HTERT RPE-1 (cell line): ENCODE measurements around the gene APOL4.
"Not testable (repeated sequence)": the region's sequence is repeated elsewhere in the genome, so short reads cannot be mapped to it uniquely, and the experiment has no call there.

Experiments used
- in situ Hi-C: fragments of 300-500 bp; cut with MboI; formaldehyde crosslinking; loops from 4 replicates; pipeline ENCODE4 v1.14.3; 2020; ENCODE audit warnings: low sequenced_read_pairs

The APOL4 gene

GRCh38 chr22:36187862-36188261 is 13.7 kb downstream of the APOL4 start:
- in situ Hi-C loops = not testable (repeated sequence)

- in situ Hi-C loops = no loop called here
Measured at GRCh38 chr22:36185828-36186624, 15.6 kb downstream of the APOL4 start.

- in situ Hi-C loops = no loop called here
Measured at GRCh38 chr22:36184433-36185025, 17.1 kb downstream of the APOL4 start.

GRCh38 chr22:36183446-36183845 is 18.2 kb downstream of the APOL4 start:
- in situ Hi-C loops = no loop called here

- in situ Hi-C loops = no loop called here
Measured at GRCh38 chr22:36182857-36183256, 18.8 kb downstream of the APOL4 start.

GRCh38 chr22:36182056-36182455 is 19.6 kb downstream of the APOL4 start:
- in situ Hi-C loops = no loop called here

GRCh38 chr22:36180928-36181327 is 20.7 kb downstream of the APOL4 start:
- in situ Hi-C loops = no loop called here

GRCh38 chr22:36180038-36180880 is 21.4 kb downstream of the APOL4 start:
- in situ Hi-C loops = no loop called here

GRCh38 chr22:36177160-36177559 is 24.4 kb downstream of the APOL4 start:
- in situ Hi-C loops = no loop called here

GRCh38 chr22:36175892-36176291 is 25.7 kb downstream of the APOL4 start:
- in situ Hi-C loops = no loop called here

- in situ Hi-C loops = no loop called here
Measured at GRCh38 chr22:36171941-36172340, 29.7 kb downstream of the APOL4 start.

- in situ Hi-C loops = no loop called here
Measured at GRCh38 chr22:36166518-36167220, 34.9 kb downstream of the APOL4 start.

- in situ Hi-C loops = no loop called here
Measured at GRCh38 chr22:36166086-36166485, 35.5 kb downstream of the APOL4 start.

- in situ Hi-C loops = no loop called here
Measured at GRCh38 chr22:36165141-36165540, 36.5 kb downstream of the APOL4 start.

GRCh38 chr22:36164621-36165020 is 37.0 kb downstream of the APOL4 start:
- in situ Hi-C loops = no loop called here

- in situ Hi-C loops = no loop called here
Measured at GRCh38 chr22:36163497-36163896, 38.1 kb downstream of the APOL4 start.

- in situ Hi-C loops = no loop called here
Measured at GRCh38 chr22:36162127-36163034, 39.2 kb downstream of the APOL4 start.

GRCh38 chr22:36161793-36162126 is 39.8 kb downstream of the APOL4 start:
- in situ Hi-C loops = not testable (repeated sequence)

GRCh38 chr22:36160499-36160942 is 41.1 kb downstream of the APOL4 start, which contains the start of gene APOL3:
Gene APOL3, minus strand, starts transcription at chr22:36160755. Its CDS starts 11,700 bp downstream, at chr22:36149055.
- in situ Hi-C loops = no loop called here
